ENCODE results near the gene CALHM2.
A peak's percentile ranks its signal among the peaks of the same experiment; 100 is the strongest.

Gene CALHM2

GRCh38 chr10:103413564-103413963, 38.6 kb downstream of the CALHM2 start:
- no peak for DNase-seq

GRCh38 chr10:103397191-103397825, 54.9 kb downstream of the CALHM2 start:
- peak; percentile 12 for DNase-seq

- no peak for DNase-seq
These were observed 55.4 kb downstream of the CALHM2 start for GRCh38 chr10:103396789-103397087.
